Stimulated activated CD4-positive, alpha-beta T cell treated with anti-CD3 and anti-CD28 coated beads, TNF-alpha, amount 100 ng/mL, for 24 hours (primary cell): ENCODE measurements around the gene RPS8.
"Not testable (repeated sequence)": the region's sequence is repeated elsewhere in the genome, so short reads cannot be mapped to it uniquely, and the experiment has no call there.

Experiments
- DNase-seq, 3 experiments: peaks; one replicate each; pipeline ENCODE4 v3.0.0-alpha.2; 2020; ENCODE audit warnings: low read depth in 3 of 3

RPS8 gene

DNA sequence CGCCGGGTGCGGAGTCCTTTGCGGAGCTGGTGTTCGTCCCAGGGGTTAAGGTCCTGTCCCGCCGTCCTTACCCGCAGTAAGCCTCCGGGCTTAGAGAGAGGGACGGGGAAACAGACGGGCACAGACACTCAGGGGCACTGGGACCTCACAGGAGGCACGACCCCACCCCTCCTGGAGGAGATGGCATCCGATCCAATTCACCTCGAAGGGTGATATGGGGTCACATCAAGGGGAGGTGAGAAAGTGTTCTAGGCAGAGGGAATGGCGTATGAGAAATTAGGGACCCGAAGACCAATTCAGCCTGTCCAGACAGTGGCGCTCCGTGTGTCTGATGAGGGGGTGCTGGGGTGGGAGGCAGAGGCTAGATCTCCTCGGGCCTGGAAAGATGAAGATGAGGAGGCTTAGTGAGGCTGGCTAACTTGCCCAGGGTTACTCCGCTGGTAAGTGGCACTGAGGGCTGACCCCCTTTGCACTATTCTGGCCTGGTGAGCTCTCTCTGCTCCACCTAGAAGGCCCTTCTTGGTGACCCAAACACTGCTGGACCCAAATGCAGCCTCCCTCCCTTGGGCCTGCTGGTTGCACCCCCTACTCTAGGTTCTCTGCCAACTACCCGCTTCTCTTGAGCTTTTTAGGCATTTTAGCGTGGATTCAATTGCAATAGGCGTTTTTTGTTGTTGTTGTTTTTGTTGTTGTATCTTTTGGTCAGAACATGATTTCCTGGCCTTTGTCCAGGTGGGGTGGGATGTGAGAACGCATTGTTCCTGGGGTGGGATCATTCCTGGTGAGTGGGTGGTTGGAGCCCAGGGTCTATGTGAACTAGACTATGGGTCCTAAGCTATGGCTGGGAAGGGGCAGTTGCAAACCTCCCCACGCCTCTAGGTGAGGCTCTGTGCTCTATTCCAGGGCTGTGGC is 45.2 kb downstream of the RPS8 start:
- DNase-seq = no peak

- no peak for DNase-seq
Observed at GRCh38 chr1:44821240-44821715, 45.9 kb downstream of the RPS8 start.

- DNase-seq = no peak
Observed at GRCh38 chr1:44822131-44822701, 46.9 kb downstream of the RPS8 start.

GRCh38 chr1:44822981-44823451 is 47.7 kb downstream of the RPS8 start:
- DNase-seq = no peak

GRCh38 chr1:44824392-44824791 is 49.1 kb downstream of the RPS8 start:
- DNase-seq = not testable (repeated sequence)

DNA sequence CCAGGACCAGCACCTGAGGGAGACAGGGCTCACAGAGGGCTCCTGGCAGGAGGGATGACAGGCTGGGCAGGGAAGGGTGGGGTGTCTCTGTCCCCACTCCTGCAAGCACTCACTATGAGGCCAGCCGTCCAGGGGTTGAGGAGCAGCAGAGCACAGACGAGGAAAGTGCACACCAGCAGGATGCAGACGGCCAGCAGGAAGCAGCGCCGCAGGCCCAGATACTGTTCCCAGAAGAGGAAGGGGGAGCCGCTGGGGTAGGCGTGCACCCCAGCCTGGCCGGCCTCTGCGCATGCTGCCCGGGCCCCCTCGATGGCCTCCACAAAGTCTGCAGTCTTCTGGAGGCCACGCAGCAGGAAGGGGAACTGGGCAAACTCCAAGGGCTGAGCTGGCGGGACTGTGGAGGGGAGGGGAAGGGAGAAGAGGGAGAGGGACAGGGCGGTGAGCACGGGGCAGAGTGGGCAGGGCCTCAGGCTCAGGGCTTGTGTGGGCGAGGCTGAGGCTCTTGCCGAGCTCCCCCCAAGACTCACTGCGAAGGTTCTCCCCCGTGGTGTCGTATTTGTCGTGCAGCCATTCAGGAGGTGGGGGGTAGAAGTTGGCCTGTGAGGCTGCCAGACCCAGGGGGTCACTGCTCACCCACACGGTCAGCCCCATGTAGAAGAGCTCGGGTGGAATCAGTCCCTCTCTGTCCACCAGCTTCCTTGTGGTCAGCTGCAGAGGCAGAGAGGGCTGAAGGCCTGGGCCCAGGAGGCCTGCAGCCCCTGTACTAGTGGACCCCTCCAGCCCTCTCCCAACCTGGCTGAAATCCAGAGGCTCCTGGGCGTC is 51.2 kb downstream of the RPS8 start:
- no peak for DNase-seq

DNA sequence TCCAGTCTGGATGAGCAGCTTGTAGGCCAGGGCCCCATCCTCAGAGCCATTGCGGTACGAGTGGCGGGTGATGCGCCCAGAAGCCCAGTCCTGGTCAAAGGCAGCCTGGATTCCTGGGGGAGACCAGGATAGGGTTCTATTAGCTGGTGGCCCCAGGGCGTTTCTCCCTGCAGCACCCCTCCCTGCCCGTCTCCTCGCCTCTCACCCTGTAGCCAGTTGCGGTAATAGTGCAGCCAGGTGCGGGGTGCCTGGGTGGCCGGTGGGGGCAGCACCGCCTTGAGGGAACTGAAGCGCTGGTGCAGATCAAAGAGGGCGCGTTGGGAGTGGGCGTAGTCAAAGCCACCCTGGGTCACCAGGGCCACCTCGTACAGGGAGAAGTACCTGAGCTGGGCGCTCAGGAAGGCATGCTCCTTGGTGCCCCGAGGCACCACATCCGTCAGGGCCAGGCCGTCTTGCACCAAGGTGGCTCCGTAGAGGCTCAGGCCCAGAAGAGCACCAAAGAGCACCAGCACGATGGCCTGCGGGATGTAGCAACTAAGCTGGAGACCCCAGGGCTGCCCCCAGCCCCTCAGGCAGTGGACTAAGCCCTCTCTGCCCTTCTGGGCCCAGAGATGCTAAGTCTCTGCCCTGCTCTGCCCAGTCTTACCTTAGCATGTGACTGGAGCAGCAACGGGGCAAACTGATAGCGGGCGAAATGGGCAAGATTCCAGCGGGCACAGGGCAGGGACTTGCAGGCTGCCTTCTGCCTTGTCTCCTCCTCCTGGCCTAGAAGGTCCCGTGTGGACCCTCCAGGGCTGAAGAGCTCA is 52.1 kb downstream of the RPS8 start:
- no peak for DNase-seq

DNA sequence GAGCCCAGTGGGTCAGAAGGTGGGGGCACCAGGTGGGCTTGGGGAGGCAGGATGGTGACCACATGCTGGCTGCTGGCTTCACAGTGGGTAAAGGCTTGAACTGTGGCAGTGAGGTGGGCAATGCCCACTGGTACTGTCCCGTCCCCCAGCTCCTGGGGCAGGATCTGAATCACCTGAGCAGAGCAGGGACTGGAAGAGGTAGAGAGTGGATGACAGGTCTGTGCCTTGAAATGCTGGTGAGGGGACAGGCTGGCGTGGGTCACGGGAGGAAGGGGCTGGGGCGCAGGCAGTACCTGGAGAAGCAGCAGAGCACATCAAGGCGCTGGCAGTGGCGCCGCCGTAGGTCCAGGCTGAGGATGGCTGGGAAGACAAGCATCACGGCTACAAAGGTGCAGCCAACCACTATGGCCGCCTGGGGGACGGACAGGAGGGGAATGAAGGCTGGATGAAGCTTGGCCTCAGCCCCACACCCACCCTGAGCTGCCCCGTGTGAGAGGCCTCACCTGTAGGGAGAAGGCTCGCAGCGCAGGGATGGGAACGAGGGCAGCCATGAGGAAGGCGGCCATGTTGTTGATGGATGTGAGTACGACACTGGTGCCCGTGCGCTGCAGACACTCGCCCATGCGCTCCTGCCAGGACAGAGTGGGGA is 52.8 kb downstream of the RPS8 start:
- no peak for DNase-seq
